Neuronal stem cell (in vitro differentiated cells): ENCODE measurements around the gene FBXO34. TPM values are rescaled to one million over a fixed set of nuclear protein-coding genes. Genes with fewer than 3 reads are reported as not detected.

ENCODE experiments used
- DNase-seq: peaks from one replicate; pipeline ENCODE4 v3.0.0-alpha.2; 2013; ENCODE audit warnings: low spot score
- H2AFZ ChIP-seq: one replicate; pipeline ENCODE4 v1.6.1; 2013; ENCODE audit warnings: mild to moderate bottlenecking, low read length, inconsistent platforms
- H2AK5ac ChIP-seq: 2 replicates; pipeline ENCODE4 v1.6.1; 2013; ENCODE audit warnings: low read depth, mild to moderate bottlenecking, inconsistent platforms, low read length, moderate library complexity, mixed read lengths
- H2BK120ac ChIP-seq: 2 replicates; pipeline ENCODE4 v1.6.1; 2013; ENCODE audit warnings: low read depth, mild to moderate bottlenecking, inconsistent platforms, low read length, moderate library complexity, mixed read lengths
- H2BK12ac ChIP-seq: one replicate; pipeline ENCODE4 v1.6.1; 2013; ENCODE audit warnings: low read length, inconsistent platforms
- H2BK15ac ChIP-seq: 2 replicates; pipeline ENCODE4 v1.6.1; 2013; ENCODE audit warnings: mild to moderate bottlenecking, low read length, inconsistent platforms, mixed read lengths
- H2BK5ac ChIP-seq: one replicate; pipeline ENCODE4 v1.6.1; 2013; ENCODE audit warnings: inconsistent platforms, mild to moderate bottlenecking, low read length, moderate library complexity
- H3K14ac ChIP-seq: one replicate; pipeline ENCODE4 v1.6.1; 2013; ENCODE audit warnings: low read length, inconsistent platforms
- H3K18ac ChIP-seq: 2 replicates; pipeline ENCODE4 v1.6.1; 2013; ENCODE audit warnings: low read length, inconsistent platforms
- H3K23ac ChIP-seq: 2 replicates; pipeline ENCODE4 v1.6.1; 2013; ENCODE audit warnings: low read depth, mild to moderate bottlenecking, mixed read lengths, low read length, inconsistent platforms; ENCODE audit not compliant: poor library complexity
- H3K27ac ChIP-seq: replicated peaks from 3 replicates; pipeline ENCODE4 v1.5.1; 2013; ENCODE audit warnings: low read length, inconsistent platforms
- H3K27me3 ChIP-seq, 3 experiments: 2 replicates each; pipeline ENCODE4 v1.6.1; 2013; ENCODE audit warnings: low read length in 3 of 3, mild to moderate bottlenecking in 2 of 3, inconsistent platforms in 1 of 3, low read depth in 1 of 3, mixed read lengths in 1 of 3, moderate library complexity in 1 of 3; ENCODE audit not compliant: control insufficient read depth in 3 of 3, insufficient read depth in 3 of 3
- H3K36me3 ChIP-seq, 2 donors: replicated peaks in 1 of 2; 2 replicates each; pipeline ENCODE4 v1.6.1; 2013; ENCODE audit warnings: low read length in 2 of 2; ENCODE audit not compliant: control insufficient read depth in 2 of 2, insufficient read depth in 2 of 2
- H3K4ac ChIP-seq: 2 replicates; pipeline ENCODE4 v1.6.1; 2013; ENCODE audit warnings: inconsistent platforms, mild to moderate bottlenecking, low read length, moderate library complexity
- H3K4me1 ChIP-seq, 2 donors: 1 replicate in 1 of 2; 2 replicates in 1 of 2; pipeline ENCODE4 v1.6.1; 2013; ENCODE audit warnings: low read length in 2 of 2, low read depth in 1 of 2; ENCODE audit not compliant: control insufficient read depth in 2 of 2, insufficient read depth in 1 of 2
- H3K4me2 ChIP-seq: one replicate; pipeline ENCODE4 v1.6.1; 2013; ENCODE audit warnings: mild to moderate bottlenecking, low read length, inconsistent platforms; ENCODE audit not compliant: insufficient read depth, poor library complexity, severe bottlenecking
- H3K4me3 ChIP-seq, 2 donors: 2 replicates each; pipeline ENCODE4 v1.5.1; 2013; ENCODE audit warnings: low read length in 2 of 2, mild to moderate bottlenecking in 2 of 2, inconsistent platforms in 1 of 2, moderate library complexity in 1 of 2
- H3K79me1 ChIP-seq: one replicate; pipeline ENCODE4 v1.6.1; 2013; ENCODE audit warnings: low read depth, mild to moderate bottlenecking, inconsistent platforms, low read length, moderate library complexity
- H3K9ac ChIP-seq: one replicate; pipeline ENCODE4 v1.6.1; 2013; ENCODE audit warnings: mild to moderate bottlenecking, low read depth, low read length, inconsistent platforms; ENCODE audit not compliant: poor library complexity
- H3K9me3 ChIP-seq, 2 donors: replicated peaks in 1 of 2; 2 replicates each; pipeline versions ENCODE3 to v1.6.1; 2013; ENCODE audit warnings: low read length in 2 of 2, mild to moderate bottlenecking in 2 of 2, inconsistent platforms in 1 of 2, low read depth in 1 of 2, mixed read lengths in 1 of 2, moderate library complexity in 1 of 2; ENCODE audit not compliant: control insufficient read depth in 2 of 2, insufficient read depth in 1 of 2
- H4K8ac ChIP-seq: one replicate; pipeline ENCODE4 v1.6.1; 2013; ENCODE audit warnings: low read depth, mild to moderate bottlenecking, inconsistent platforms, low read length, moderate library complexity
- H4K91ac ChIP-seq: one replicate; pipeline ENCODE4 v1.6.1; 2013; ENCODE audit warnings: low read length, low read depth, mild to moderate bottlenecking, inconsistent platforms; ENCODE audit not compliant: poor library complexity
- WGBS, 2 donors: extraction: QIAGEN DNeasy Blood & Tissue Kit; methylation state at CpG; one replicate each; pipeline ENCODE4 v1.1.7; 2013; ENCODE audit warnings: missing lambda C conversion rate in 2 of 2, mixed read lengths in 1 of 2; ENCODE audit not compliant: insufficient read length in 2 of 2, insufficient replicate concordance in 1 of 2; ENCODE audit errors: extremely low coverage in 2 of 2; 5-methylcytosine and 5-hydroxymethylcytosine counted together
- polyA plus RNA-seq, 2 experiments: library from polyadenylated mRNA; stranded (reverse); fragments of 200-250 nt; gene quantifications; one replicate each; pipeline ENCODE4 v1.2.3, GENCODE V29; 2013

The FBXO34 gene, protein sequence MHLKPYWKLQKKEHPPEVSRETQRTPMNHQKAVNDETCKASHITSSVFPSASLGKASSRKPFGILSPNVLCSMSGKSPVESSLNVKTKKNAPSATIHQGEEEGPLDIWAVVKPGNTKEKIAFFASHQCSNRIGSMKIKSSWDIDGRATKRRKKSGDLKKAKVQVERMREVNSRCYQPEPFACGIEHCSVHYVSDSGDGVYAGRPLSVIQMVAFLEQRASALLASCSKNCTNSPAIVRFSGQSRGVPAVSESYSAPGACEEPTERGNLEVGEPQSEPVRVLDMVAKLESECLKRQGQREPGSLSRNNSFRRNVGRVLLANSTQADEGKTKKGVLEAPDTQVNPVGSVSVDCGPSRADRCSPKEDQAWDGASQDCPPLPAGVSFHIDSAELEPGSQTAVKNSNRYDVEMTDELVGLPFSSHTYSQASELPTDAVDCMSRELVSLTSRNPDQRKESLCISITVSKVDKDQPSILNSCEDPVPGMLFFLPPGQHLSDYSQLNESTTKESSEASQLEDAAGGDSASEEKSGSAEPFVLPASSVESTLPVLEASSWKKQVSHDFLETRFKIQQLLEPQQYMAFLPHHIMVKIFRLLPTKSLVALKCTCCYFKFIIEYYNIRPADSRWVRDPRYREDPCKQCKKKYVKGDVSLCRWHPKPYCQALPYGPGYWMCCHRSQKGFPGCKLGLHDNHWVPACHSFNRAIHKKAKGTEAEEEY
- 11.9 TPM for polyA plus RNA-seq (2013, experiment 1 of 2)
- polyA plus RNA-seq (2013, experiment 2 of 2), result 12.3 TPM

DNA sequence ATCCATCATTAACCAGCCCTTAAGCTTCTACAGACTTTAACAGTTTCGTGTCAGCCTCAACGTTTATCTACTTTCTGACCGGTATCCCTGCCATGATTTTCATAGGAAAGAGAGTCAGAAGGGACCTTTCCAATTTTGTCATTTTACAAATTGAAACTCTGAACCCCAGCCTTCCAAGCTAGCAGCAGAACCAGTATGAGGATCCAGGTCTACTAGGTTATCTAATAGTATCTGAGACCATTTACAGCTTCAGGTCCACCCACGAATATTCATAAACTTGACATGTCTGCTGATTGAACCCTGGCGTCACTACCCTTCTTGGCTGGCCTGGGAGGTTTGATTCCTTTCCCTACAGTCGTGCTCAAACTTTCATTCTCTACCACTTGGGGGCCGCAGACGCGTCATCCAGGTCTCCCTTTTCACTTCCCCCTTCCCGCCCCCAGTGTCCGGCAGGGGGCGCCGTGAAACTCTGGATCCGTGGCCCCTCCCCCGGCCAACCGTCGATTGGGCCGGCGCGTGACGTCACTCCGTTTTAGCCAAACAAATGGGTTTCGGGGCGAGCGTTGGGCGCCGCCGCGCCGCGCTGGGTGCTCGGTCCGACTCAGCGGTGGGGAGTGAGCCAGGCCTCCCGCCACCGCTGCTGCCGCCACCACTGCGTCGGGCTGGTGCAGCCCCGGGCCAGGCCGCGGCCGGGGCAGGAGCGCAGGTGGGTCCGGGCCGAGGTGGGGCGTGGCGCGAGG is at the start of gene FBXO34:
Gene FBXO34, plus strand, starts transcription at position 590 of the 740 bp plus-strand sequence. CDS start 78,970 bp downstream, outside the sequence.
- Histone ChIP-seq H3K9ac (peak within 1 kb of the TSS; percentile 97), H3K4me1 (peaks cover 0 to 1% of the 10 kb centered on the region in 2 donors), H3K18ac (peak within 1 kb of the TSS; percentile 98), H4K91ac (no peak within 1 kb of the TSS), H2BK12ac (no peak within 1 kb of the TSS), H3K79me1 (peaks cover 6% of the 10 kb centered on the region), H3K23ac (peak within 1 kb of the TSS; percentile 96), H3K27ac (peak within 1 kb of the TSS; percentile 76), H2BK5ac (no peak within 1 kb of the TSS), H3K4me3 (peak within 1 kb of the TSS; percentile 99 to 100), H4K8ac (no peak within 1 kb of the TSS), H2AK5ac (peak within 1 kb of the TSS; percentile 94), H3K4me2 (peak within 1 kb of the TSS; percentile 72), H2AFZ (peak within 1 kb of the TSS; percentile 72), H3K36me3 (peaks cover 0 to 5% of the 10 kb centered on the region in 2 donors), H3K9me3 (no peaks in the 10 kb centered on the region), H3K4ac (peak within 1 kb of the TSS; percentile 86), H2BK15ac (peak within 1 kb of the TSS; percentile 87), H3K14ac (peak within 1 kb of the TSS; percentile 94), H3K27me3 (no peaks in the 10 kb centered on the region), H2BK120ac (peak within 1 kb of the TSS; percentile 56)
- DNase-seq, result peak; percentile 98
- no CpG with 5 or more reads among the region's 49 CpGs for WGBS, 2 donors

DNA sequence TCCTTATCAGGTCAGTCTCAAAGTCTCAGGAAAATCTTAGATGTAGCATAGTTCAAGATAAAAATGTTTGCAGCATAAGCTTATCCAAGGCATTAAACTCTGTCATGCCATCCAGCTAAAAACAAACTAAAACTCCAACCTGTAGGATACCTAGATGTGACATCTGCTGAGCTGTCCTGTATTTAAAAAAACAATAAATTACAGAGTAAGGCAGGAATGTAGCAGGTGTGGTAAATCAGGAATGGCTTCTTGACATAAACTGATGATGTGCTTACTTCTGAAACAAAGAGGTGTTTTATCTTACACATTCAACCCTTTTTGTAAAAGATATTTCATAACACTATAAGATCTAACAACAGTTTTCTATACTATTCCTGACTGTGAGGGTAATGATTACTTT is 49.3 kb upstream of the FBXO34 start:
- Histone ChIP-seq H2AK5ac (no peak overlapping the region), H3K14ac (no peak overlapping the region), H3K27me3 (no peaks in the 10 kb centered on the region), H4K91ac (no peak overlapping the region), H3K79me1 (no peaks in the 10 kb centered on the region), H2AFZ (no peak overlapping the region), H3K9me3 (peaks cover 0 to 5% of the 10 kb centered on the region in 2 donors), H3K4me2 (no peak overlapping the region), H3K27ac (no peak overlapping the region), H2BK15ac (no peak overlapping the region), H3K9ac (no peak overlapping the region), H2BK120ac (no peak overlapping the region), H4K8ac (no peak overlapping the region), H3K36me3 (no peaks in the 10 kb centered on the region), H3K4me1 (peaks cover 2 to 9% of the 10 kb centered on the region in 2 donors), H3K4ac (no peak overlapping the region), H2BK12ac (no peak overlapping the region), H3K23ac (no peak overlapping the region), H3K18ac (no peak overlapping the region), H3K4me3 (no peak overlapping the region), H2BK5ac (no peak overlapping the region)
- DNase-seq, result no peak

DNA sequence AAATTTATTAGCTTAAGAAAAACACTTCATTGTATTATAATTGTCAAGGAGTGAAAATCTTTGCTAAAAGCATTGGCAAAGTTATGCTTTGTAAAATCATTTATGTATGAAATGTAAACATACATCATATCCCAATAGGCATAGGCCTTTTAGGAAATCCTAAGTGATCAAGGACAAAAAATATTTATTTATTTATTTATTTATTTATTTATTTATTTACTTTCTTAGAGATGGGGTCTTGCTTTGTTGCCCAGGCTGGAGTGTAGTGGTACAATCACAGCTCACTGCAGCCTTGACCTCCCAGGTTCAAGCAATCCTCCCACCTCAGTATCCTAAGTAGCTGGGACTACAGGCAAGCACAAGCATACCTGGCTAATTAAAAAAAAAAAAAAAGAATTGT is 47.9 kb upstream of the FBXO34 start:
- Histone ChIP-seq H3K9me3 (peaks cover 0 to 5% of the 10 kb centered on the region in 2 donors), H2BK5ac (no peak overlapping the region), H3K18ac (no peak overlapping the region), H3K14ac (no peak overlapping the region), H3K36me3 (no peaks in the 10 kb centered on the region), H3K4me2 (no peak overlapping the region), H3K23ac (no peak overlapping the region), H3K79me1 (no peaks in the 10 kb centered on the region), H3K9ac (no peak overlapping the region), H2BK12ac (no peak overlapping the region), H2AFZ (no peak overlapping the region), H4K8ac (no peak overlapping the region), H2BK120ac (no peak overlapping the region), H3K4me3 (no peak overlapping the region), H3K4me1 (peaks cover 2 to 9% of the 10 kb centered on the region in 2 donors), H3K27ac (no peak overlapping the region), H3K4ac (no peak overlapping the region), H3K27me3 (no peaks in the 10 kb centered on the region), H2BK15ac (no peak overlapping the region), H2AK5ac (no peak overlapping the region), H4K91ac (no peak overlapping the region)
- no peak for DNase-seq

DNA sequence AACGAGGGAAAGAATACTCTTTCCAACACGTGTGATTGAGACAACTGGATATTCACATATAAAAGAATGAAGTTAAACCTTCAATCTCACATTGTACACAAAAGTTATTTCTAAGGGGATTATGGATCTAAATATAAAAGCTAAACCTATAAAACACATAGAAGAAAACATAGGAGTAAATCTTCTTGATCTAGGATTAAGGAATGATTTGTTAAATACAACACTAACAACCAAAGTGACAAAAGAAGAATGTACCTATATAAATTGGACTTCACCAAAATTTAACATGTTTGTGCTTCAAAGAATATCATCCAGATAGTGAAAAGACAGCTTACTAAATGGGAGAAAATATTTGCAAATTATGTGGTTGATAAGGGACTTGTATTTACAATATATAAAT is 43.0 kb upstream of the FBXO34 start:
- Histone ChIP-seq H2AFZ (no peak overlapping the region), H3K27me3 (peaks cover 0 to 5% (median 0%) of the 10 kb centered on the region in 3 experiments), H3K23ac (no peak overlapping the region), H3K9me3 (peaks cover 0 to 5% of the 10 kb centered on the region in 2 donors), H3K4ac (no peak overlapping the region), H3K4me1 (no peaks in the 10 kb centered on the region), H3K79me1 (no peaks in the 10 kb centered on the region), H3K4me2 (no peak overlapping the region), H3K36me3 (no peaks in the 10 kb centered on the region), H4K91ac (no peak overlapping the region), H3K18ac (no peak overlapping the region), H2BK120ac (no peak overlapping the region), H3K9ac (no peak overlapping the region), H2BK5ac (no peak overlapping the region), H3K4me3 (no peak overlapping the region), H4K8ac (no peak overlapping the region), H2BK15ac (no peak overlapping the region), H3K27ac (no peak overlapping the region), H2AK5ac (no peak overlapping the region), H3K14ac (no peak overlapping the region), H2BK12ac (no peak overlapping the region)
- WGBS, 2 donors, result no CpG with 5 or more reads among the region's 2 CpGs
- DNase-seq, result no peak
